Measurements from ENCODE around the gene TOR1AIP2. TPM values are rescaled to one million over a fixed set of nuclear protein-coding genes. Genes with fewer than 3 reads are reported as not detected.

TOR1AIP2 gene
- polyA plus RNA-seq (2012; ENCODE audit: low read depth, missing spikeins) = 6.4 TPM

GRCh38 chr1:179877586-179878265 is at the start of gene TOR1AIP2:
Gene TOR1AIP2 (minus strand): TSS chr1:179877803. CDS start chr1:179852665, 25,138 bp downstream.
- TF ChIP-seq POLR2AphosphoS5 (IDR thresholded peaks at IDR 0.05; ENCODE audit: low read depth, low read length) (peak; percentile 90), SPI1 (IDR thresholded peaks at IDR 0.05; ENCODE audit: low read depth, low read length) (no peak), POU2F2 (IDR thresholded peaks at IDR 0.05; ENCODE audit: low read depth, low read length) (no peak), TAF1 (IDR thresholded peaks at IDR 0.05; ENCODE audit: low read depth, low read length) (peak; percentile 86), POLR2A (IDR thresholded peaks at IDR 0.05; ENCODE audit: low read depth, low read length) (peak; percentile 95), PAX5 (IDR thresholded peaks at IDR 0.05; ENCODE audit: insufficient read depth, low read length, severe bottlenecking) (no peak)
- peak; percentile 97 for FAIRE-seq
- peak; percentile 53 for DNase-seq (ENCODE audit: insufficient read length, low spot score)

- DNase-seq (ENCODE audit: insufficient read length, low spot score) (no peak), FAIRE-seq (no peak)
- TF ChIP-seq POLR2A (IDR thresholded peaks at IDR 0.05; ENCODE audit: low read depth, low read length) = no peak
- no peak for TF ChIP-seq POU2F2 (IDR thresholded peaks at IDR 0.05; ENCODE audit: low read depth, low read length)
- TF ChIP-seq SPI1 (IDR thresholded peaks at IDR 0.05; ENCODE audit: low read depth, low read length) = no peak
- TF ChIP-seq TAF1 (IDR thresholded peaks at IDR 0.05; ENCODE audit: low read depth, low read length) = no peak
- TF ChIP-seq PAX5 (IDR thresholded peaks at IDR 0.05; ENCODE audit: insufficient read depth, low read length, severe bottlenecking) = no peak
- no peak for TF ChIP-seq POLR2AphosphoS5 (IDR thresholded peaks at IDR 0.05; ENCODE audit: low read depth, low read length)
Observed at GRCh38 chr1:179926850-179927205, 49.2 kb upstream of the TOR1AIP2 start.

GRCh38 chr1:179925922-179926849 is 48.6 kb upstream of the TOR1AIP2 start:
- TF ChIP-seq POU2F2 (IDR thresholded peaks at IDR 0.05; ENCODE audit: low read depth, low read length) (no peak), PAX5 (IDR thresholded peaks at IDR 0.05; ENCODE audit: insufficient read depth, low read length, severe bottlenecking) (no peak), TAF1 (IDR thresholded peaks at IDR 0.05; ENCODE audit: low read depth, low read length) (no peak), POLR2AphosphoS5 (IDR thresholded peaks at IDR 0.05; ENCODE audit: low read depth, low read length) (no peak), SPI1 (IDR thresholded peaks at IDR 0.05; ENCODE audit: low read depth, low read length) (no peak), POLR2A (IDR thresholded peaks at IDR 0.05; ENCODE audit: low read depth, low read length) (no peak)
- FAIRE-seq (peak; percentile 13), DNase-seq (ENCODE audit: insufficient read length, low spot score) (no peak)

GRCh38 chr1:179925302-179925701 is 47.7 kb upstream of the TOR1AIP2 start:
- TF ChIP-seq POLR2AphosphoS5 (IDR thresholded peaks at IDR 0.05; ENCODE audit: low read depth, low read length) (no peak), SPI1 (IDR thresholded peaks at IDR 0.05; ENCODE audit: low read depth, low read length) (no peak), TAF1 (IDR thresholded peaks at IDR 0.05; ENCODE audit: low read depth, low read length) (no peak), POU2F2 (IDR thresholded peaks at IDR 0.05; ENCODE audit: low read depth, low read length) (no peak), PAX5 (IDR thresholded peaks at IDR 0.05; ENCODE audit: insufficient read depth, low read length, severe bottlenecking) (no peak), POLR2A (IDR thresholded peaks at IDR 0.05; ENCODE audit: low read depth, low read length) (no peak)
- FAIRE-seq = no peak
- DNase-seq (ENCODE audit: insufficient read length, low spot score) = no peak

- TF ChIP-seq POLR2A (IDR thresholded peaks at IDR 0.05; ENCODE audit: low read depth, low read length) = no peak
- no peak for TF ChIP-seq POLR2AphosphoS5 (IDR thresholded peaks at IDR 0.05; ENCODE audit: low read depth, low read length)
- TF ChIP-seq POU2F2 (IDR thresholded peaks at IDR 0.05; ENCODE audit: low read depth, low read length) = no peak
- no peak for TF ChIP-seq PAX5 (IDR thresholded peaks at IDR 0.05; ENCODE audit: insufficient read depth, low read length, severe bottlenecking)
- TF ChIP-seq SPI1 (IDR thresholded peaks at IDR 0.05; ENCODE audit: low read depth, low read length) = no peak
- no peak for TF ChIP-seq TAF1 (IDR thresholded peaks at IDR 0.05; ENCODE audit: low read depth, low read length)
- DNase-seq (ENCODE audit: insufficient read length, low spot score) (no peak), FAIRE-seq (no peak)
Observed at GRCh38 chr1:179924268-179924667, 46.7 kb upstream of the TOR1AIP2 start.

GRCh38 chr1:179923029-179923428 is 45.4 kb upstream of the TOR1AIP2 start:
- DNase-seq (ENCODE audit: insufficient read length, low spot score) (no peak), FAIRE-seq (no peak)
- TF ChIP-seq PAX5 (IDR thresholded peaks at IDR 0.05; ENCODE audit: insufficient read depth, low read length, severe bottlenecking) (no peak), POU2F2 (IDR thresholded peaks at IDR 0.05; ENCODE audit: low read depth, low read length) (no peak), SPI1 (IDR thresholded peaks at IDR 0.05; ENCODE audit: low read depth, low read length) (no peak), TAF1 (IDR thresholded peaks at IDR 0.05; ENCODE audit: low read depth, low read length) (no peak)

- no peak for FAIRE-seq
- DNase-seq (ENCODE audit: insufficient read length, low spot score) = no peak
- peak; percentile 34; the same call in 1 of the 2 replicates for TF ChIP-seq POLR2A (IDR thresholded peaks at IDR 0.05; ENCODE audit: low read depth, low read length)
- no peak for TF ChIP-seq PAX5 (IDR thresholded peaks at IDR 0.05; ENCODE audit: insufficient read depth, low read length, severe bottlenecking)
Observed at GRCh38 chr1:179921981-179922872, 44.6 kb upstream of the TOR1AIP2 start.

- DNase-seq (ENCODE audit: insufficient read length, low spot score) (no peak), FAIRE-seq (no peak)
- TF ChIP-seq POU2F2 (IDR thresholded peaks at IDR 0.05; ENCODE audit: low read depth, low read length) (no peak), TAF1 (IDR thresholded peaks at IDR 0.05; ENCODE audit: low read depth, low read length) (no peak), PAX5 (IDR thresholded peaks at IDR 0.05; ENCODE audit: insufficient read depth, low read length, severe bottlenecking) (no peak), POLR2A (IDR thresholded peaks at IDR 0.05; ENCODE audit: low read depth, low read length) (no peak), POLR2AphosphoS5 (IDR thresholded peaks at IDR 0.05; ENCODE audit: low read depth, low read length) (no peak)
Observed at GRCh38 chr1:179921472-179921871, 43.9 kb upstream of the TOR1AIP2 start.

Data from GM12891 (cell line).